SIG-M5 treated with dmso at 0.1 percent for 504 hours (cell line): ENCODE data around the gene CHST2.

Source experiments
- DNase-seq: peaks from one replicate; lab custom pipeline; 2025; ENCODE audit not compliant: unreplicated experiment; lab: John Stamatoyannopoulos, UW

Gene CHST2

DNA sequence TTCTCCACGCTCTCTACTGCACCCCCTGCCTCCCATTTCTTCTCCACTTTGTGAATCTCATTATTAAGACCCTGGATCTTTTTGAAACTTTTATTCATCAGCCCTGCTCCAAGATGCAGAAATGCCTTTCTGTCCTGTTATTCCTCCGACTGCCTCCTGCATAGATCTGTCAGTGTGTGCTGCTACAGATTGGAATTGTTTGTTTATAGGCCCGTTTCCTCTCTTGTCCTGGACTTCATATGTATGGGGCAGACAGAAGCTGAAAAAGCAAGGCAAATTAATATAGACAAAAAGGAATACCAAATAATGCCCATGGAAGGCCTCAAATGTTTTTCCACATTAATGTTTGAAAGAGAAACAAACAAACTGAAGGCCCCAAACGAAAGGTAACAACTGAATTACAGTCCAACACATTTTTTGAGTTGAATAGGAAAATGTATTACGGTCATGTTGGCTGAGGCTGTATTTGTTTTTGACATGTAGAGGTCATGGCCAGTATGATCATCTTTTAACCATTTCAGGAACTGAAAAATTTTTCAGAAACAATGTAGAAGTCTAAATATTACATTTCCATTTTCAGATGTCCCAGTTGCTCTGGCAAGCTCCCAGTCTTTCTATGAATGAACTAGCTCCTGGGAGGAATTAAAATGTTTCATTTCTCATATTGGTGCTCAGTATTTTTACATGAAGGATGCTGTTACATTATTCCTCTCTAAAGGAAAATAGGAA is 8.8 kb downstream of the CHST2 start:
- no peak for DNase-seq

DNA sequence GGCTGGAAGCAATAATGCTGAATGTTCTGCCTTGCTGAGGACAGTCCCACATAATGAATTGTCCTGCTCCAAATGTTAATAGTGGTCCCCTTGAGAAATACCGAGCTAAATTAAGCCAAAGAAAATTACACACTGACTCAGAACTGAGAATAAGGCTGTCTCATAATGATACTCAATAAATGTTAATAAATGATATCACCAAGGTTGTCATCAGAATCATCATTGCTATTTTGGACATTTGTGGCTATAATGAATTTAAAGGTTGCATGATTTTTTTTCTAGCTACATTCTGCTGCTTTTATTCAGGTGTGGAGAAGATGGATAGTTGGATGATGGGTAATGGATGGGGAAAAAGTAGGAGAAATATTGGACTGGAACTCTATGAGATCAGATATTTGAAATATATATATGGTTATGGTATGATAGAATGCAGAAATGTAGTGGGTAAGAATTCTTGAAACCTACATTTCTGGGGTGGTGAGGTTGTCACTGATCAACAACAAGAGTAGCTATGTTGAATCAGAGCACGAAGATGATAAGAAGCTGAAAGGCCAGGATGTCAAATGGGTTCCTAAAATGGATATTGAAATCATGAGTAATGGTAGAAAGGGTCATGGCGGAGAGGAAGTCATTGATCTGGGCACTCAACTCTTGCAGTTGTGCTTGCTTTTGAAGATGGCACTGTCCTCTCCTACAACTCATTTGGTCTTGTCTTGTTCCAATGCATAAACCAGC is 12.8 kb downstream of the CHST2 start:
- DNase-seq, result no peak

DNA sequence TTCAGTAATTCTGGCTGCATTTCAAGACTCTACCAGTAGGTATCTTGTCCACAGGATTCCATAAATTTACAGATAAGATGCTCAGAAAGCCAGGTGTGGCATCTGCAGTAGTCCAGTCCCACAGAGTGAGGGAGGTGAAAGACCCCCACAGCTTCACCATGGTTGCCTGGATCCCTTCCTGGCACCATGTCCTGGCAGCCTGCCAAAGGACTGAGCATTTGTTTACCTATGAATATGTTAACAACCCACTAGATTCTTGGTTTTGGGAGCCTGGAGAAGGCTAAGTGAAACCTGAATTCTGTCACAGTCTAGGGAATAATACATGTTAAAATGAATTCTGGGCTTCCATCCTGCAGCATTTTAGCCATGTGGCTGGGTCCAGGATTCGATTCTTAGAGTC is 14.9 kb downstream of the CHST2 start:
- DNase-seq, result no peak

- peak; percentile 87 for DNase-seq
Measured at GRCh38 chr3:143135150-143135549, 15.6 kb downstream of the CHST2 start.

- no peak for DNase-seq
Measured at GRCh38 chr3:143137435-143138036, 18.0 kb downstream of the CHST2 start.

- no peak for DNase-seq
Measured at GRCh38 chr3:143138953-143139352, 19.4 kb downstream of the CHST2 start.

- no peak for DNase-seq
Measured at GRCh38 chr3:143139762-143140161, 20.2 kb downstream of the CHST2 start.

DNA sequence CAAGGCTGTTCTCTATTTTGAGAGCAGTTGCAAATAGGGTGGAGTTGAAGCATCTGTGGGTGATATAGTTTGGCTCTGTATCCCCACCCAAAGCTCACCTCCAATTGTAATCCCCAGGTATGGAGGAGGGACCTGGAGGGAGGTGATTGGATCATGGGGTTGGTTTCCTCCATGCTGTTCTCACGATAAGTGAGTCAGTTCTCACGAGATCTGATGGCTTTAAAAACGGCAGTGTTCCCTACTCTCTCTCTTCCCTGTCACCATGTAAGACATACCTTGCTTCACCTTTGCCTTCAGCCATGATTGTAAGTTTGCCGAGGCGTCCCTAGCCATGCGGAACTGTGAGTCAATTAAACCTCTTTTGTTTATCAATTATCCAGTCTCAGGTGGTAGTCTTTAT is 21.0 kb downstream of the CHST2 start:
- no peak for DNase-seq

GRCh38 chr3:143142354-143142753 is 22.8 kb downstream of the CHST2 start:
- no peak for DNase-seq

DNA sequence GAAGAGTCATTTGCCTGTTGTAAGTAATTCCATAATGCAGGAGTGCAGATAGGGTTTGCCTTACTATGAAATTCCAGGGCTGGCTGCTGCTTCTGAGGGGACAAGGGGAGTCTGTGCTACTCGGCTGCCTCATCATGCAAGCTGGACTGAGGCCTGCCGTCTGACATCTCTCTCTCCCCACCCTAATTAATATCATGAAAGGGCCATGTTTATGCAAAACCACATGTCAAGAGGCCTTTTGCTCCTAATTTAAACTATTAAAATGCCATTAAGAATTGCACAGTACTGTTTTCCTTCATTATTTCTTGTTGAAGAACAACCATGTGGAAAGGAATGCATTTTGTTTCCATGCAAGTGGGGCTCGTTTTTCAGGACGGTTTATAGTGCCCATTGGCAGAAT is 26.3 kb downstream of the CHST2 start:
- no peak for DNase-seq

- DNase-seq, result no peak
Measured at GRCh38 chr3:143146486-143147274, 27.1 kb downstream of the CHST2 start.

GRCh38 chr3:143147707-143148106 is 28.1 kb downstream of the CHST2 start:
- DNase-seq, result peak; percentile 18

DNA sequence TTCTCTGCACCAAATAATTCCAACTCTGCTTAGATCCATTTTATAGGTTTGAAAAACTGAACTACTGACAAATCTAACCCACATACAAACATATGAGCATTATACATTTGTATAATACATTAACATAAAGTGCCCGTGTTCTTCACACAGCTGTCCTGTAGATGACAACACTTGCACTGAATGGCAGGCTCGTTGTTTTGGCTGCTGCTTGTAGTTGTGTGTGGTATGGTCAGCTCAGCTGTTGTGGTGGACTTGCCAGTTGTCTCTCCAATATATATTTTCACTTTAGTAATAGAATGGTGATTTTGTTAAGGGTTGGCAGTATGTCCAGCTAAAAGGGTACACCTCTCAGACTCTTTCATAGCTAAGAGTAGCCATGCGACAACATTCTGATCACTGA is 30.5 kb downstream of the CHST2 start:
- DNase-seq, result no peak

GRCh38 chr3:143151004-143151731 is 31.6 kb downstream of the CHST2 start:
- peak; percentile 13 for DNase-seq

DNA sequence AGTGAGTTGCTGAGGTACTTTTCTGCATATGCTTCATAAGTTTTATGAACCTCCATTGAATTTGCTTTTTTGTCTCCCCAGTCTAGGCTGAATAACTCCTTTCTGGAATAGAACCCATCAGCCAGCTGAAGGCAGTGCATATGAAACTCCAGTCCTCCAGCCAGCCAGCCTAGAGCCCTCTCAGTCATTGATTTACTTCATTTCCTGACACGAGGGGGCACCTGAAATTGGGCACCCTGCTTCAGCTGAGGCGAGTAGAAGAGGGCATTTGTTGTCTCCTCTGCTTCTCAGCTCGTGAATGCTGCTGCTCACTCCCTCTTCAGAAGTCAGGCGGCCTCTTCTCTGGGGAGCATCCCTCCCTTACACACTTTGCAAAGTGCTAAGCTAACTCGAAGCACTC is 32.5 kb downstream of the CHST2 start:
- no peak for DNase-seq

- peak; percentile 9 for DNase-seq
Measured at GRCh38 chr3:143155756-143156155, 36.2 kb downstream of the CHST2 start.

DNA sequence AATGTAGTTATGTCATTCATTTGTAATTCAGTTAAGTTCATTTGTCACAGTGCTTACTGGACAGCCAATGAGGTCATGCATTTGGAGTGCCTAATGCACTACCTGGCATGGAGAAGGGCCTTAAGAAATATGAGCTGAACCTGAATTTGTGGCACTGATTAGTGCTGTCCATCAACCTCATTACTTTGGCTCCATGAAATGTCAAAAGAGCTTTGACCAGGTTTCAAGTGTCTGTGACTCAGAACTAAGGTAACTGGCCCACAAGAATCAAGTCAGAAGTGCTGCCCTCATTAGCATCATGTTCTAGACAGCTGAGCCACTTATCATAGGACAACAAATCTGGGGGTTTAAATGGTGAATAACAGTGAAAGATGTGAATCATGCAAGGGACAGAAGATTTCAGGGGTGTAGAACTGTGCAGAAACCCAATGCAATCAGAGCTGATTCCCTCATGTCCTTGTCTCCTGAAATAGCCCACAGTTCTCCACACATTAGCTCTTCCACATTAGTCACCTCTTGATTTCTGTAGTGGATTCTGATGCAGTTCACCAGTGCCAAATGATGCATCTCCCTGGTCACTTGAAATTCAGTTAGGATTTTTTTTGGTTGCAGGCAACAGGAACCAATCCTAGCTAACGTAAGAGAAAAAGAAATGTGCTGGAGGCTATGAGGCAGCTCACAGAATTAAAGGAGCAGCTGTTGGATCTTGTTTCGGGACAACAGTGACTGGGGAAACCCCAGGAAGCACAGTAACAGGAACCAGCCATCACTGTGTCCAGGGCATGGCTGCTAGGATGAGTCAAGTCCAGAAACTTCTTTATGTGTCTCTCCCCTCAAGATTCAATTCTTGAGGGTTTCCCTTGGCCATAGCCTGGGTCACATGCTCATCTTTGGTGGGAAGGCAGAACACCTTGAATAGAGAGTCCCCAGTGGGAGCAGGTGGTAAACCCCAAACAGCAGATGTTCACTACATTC is 38.7 kb downstream of the CHST2 start:
- no peak for DNase-seq

GRCh38 chr3:143160437-143160836 is 40.9 kb downstream of the CHST2 start:
- DNase-seq, result no peak

DNA sequence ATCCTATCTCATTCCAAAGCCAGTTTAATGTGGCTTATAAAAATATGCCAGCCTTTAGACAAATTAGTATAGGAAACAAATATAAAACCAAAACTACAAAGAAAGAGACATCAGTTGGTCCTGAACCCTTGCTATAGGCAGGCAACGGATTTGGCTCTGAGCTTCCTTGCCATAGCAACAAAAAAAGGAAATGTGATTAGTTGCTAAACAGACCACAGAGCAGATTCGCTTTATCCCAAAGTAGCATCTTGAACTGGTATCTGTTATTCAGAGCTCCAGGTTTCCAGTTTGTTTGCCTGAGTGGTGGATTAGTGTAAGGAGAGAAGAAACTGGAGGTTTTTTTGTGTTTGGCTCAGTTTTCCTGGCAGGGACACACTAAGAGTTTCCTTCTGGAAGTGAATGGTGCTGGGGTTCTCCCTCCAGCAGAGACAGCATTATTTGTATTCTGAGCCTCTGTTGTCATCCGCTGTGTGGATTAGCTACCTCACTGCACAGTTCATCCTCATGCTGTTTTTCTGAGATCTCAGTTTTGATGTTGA is 44.1 kb downstream of the CHST2 start:
- DNase-seq, result peak; percentile 67
